DND-41 (cell line): Measurements from ENCODE around the gene PGBD4.

Experiments used
- CTCF ChIP-seq: IDR thresholded peaks from 2 replicates; pipeline ENCODE4 v1.5.1; 2012; ENCODE audit warnings: borderline replicate concordance, low read length, moderate library complexity, mild to moderate bottlenecking; ENCODE audit not compliant: poor library complexity, severe bottlenecking; ENCODE audit errors: extremely low read depth
- EZH2 ChIP-seq: IDR thresholded peaks from 3 replicates; pipeline ENCODE4 v1.6.1; 2012; ENCODE audit warnings: borderline replicate concordance, low read depth, mild to moderate bottlenecking, moderate library complexity, low read length, inconsistent platforms; ENCODE audit not compliant: severe bottlenecking

GRCh38 chr15:34132881-34133280, 31.0 kb downstream of the PGBD4 start:
- TF ChIP-seq CTCF (no peak), EZH2 (no peak)
